Measurements from ENCODE around the gene EXOC6B.

The EXOC6B gene

DNA sequence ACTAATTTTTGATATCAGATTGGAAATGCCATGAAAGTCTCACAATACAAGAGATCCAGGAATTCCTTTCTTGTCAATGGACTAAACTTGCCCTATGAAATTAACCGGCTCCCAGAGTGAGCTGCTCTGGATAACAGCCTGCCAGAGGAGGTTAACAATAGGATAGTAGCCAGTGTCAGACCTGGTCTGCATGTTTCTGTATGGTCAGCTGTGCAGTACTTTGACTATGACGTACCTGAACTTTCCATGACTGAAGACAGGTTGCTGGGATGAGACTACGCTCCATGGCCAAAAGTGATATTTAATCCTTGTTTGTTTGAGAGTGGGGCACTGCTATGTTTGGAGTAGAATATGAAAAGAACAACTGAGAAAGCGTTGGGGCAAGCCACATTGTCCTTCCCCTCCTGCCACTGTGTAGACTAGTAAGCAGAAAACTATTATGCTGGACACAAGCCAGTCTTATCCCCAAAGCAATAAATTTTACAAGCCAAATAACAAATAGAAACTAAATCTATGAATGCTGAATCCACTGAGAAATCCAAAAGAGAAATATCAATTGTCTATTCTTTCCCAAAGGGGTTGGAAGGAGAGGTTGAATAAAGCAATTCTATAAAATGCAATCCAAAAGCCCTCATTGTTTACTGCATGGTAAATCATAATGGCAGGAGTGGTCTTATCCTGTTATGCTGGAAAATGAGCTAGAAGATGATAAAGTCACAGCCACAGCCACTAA, 562.6 kb downstream of the EXOC6B start:
- no peak for DNase-seq

DNA sequence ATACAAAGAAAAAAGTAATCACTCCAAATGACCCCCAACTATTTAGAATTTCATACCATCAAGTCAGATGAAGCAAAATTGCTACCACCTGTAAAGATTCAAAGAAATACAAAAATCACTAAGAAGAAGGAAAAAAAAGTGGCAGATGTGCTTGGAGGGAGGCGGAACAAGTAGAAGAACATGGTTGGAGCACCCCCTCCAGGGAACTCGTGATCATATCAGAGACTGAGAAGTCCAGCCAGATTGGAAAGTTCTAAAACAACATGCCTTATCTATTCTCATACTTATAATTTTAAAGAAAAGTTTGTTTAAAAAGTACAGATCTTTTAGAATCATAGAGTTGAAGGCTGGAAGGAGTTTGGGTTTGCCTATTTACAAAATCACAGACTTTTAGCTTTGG, 564.8 kb downstream of the EXOC6B start:
- no peak for DNase-seq

DNA sequence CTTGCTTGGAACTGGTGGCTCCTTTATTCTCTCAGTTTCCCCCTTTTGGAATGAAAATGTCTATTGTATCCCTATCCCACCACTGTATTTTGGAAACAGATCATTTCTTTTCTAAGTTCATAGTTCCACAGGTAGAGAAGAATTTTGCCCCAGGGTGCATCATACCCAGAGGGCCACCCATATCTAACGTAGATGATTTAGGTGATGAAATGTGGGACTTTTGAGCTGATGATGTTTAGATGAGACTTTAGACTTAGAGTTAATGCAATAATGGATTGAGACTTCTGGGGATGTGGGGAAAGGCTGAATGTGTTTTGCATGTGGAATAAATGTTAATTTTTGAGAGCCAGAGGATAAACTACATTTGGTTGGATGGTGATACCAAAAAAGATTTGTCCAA, 570.3 kb downstream of the EXOC6B start:
- no peak for DNase-seq

DNA sequence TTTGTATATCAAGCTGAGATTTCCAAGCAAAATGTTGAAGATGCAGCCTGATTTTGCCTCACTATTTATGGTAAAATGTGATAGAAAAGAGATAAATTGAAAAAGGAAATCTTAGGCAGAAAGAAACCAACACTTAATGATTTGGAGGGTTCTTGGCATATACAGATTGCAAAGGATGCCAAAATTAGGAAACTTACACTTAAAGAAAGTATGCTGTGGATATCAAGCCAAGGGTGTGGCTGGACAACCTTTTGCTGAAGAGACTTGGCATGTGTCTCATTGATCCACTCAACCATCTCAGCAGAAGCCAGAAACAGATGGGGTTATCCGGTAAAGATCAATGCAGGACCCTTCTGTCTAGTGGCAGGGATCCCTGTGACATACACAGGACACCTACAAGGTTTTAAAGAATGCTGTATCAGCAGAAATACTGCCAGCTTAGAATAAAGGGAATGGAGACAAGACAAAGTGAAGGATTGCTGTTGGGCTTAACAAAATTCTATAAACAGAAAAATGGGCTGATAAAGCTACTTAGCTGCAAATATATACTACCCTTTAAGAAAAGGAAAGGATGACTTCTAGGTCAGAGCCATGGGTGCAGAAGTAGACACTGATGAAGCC, 570.9 kb downstream of the EXOC6B start:
- no peak for DNase-seq

DNA sequence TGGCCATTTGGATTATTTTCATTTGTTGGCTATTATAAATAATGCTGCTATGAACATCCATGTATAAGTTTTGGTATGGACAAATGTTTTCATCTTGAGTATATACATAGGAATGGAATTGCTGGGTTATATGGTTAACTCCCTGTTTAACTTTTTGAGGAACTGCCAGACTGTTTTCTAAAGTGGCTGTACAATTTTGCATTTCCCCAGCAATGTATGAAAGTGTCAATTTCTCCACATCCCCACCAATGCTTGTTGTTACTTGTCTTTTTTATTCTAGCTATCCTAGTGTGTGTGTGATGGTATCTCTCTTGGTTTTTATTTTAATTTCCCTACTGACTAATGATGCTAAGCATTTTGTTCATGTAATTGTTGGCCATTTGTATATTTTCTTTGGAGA, 587.5 kb downstream of the EXOC6B start:
- no peak for DNase-seq

DNA sequence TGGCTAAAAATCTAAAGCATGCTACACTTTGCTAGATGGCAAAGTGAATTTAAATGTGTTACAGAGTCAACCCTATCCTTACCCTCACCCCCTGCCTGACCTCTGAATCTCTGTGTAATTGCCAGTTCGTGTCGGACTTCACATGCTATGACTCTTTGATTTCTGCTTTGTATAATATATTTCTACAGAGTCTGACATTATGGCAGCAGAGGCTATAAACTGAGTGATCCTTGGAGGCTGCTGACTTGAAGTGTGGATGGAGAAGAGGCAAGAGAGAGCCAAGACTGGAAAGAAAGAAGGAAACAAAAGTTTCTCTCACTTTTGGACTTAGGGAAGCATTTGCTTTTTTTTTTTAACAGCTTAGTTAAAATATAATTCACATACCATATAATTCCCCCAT, 588.3 kb downstream of the EXOC6B start:
- DNase-seq: no peak

DNA sequence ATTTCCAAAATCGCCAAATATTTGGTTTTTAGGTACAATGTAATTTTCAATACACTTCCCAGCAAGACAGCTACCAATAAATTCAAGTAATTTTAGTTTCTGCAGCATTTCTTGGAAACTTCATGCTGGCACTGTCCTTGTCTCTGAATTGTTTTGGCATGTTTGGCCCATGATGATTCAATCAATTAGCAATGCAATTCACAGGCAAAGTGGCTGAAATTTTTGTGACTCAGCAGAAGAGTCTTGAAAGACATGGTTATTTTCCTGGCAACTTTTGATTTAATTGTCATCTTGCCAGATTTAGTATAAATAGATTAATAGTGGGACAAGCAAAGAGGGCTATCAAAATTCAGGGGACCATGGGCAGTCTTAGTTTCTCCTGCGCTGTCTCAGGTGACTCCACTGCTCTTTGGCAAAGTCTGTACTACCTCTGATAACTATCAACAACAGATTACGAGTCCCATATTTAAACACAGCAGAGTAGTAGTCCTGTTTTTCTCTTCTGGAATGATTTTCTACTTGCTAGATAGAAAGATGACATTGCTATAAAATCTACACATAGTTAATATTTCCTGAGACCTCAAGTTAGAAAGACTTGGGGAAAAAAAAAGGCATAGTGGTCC, 589.3 kb downstream of the EXOC6B start:
- DNase-seq: no peak

DNA sequence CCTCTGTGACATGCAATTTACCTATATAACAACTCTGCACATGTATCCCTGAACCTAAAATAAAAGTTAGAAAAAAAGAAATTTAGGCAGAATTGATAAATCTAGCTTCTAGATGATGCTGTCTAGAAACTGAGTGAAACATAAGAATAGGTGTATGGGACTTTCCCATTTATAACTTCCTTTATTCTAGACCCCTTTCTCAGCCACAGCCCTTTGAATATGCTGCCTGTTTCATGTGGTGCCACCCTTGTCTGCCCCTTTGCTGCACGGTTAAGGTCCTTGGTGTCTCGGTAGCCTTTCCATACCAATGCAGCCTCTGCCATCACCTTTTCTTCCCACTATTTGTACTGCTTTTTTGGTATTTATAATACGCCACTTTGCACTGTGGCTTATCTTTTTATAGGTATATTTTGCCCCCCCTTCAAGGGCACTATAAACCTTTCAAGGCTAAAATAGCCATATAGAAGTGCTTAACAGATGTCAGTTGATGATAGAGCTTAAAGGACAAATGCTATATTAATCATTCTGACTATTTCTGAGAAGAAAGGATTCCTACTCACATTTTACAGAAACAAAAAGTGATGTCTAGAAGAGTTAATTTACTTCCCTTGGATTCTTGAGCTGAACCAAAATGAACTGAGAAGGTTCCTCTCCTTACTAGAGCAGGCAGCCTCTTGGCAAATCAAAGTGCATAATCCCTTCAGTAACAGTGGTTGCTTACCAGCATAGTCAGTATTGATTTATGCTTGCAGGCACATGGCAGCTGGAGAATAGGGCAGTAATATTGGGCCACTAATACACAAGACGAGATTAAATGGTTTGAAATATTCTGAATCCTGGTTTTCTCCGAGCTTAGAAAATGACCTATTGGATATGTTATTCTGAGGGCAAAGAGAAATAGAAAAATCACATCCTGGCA, 590.1 kb downstream of the EXOC6B start:
- no peak for DNase-seq

DNA sequence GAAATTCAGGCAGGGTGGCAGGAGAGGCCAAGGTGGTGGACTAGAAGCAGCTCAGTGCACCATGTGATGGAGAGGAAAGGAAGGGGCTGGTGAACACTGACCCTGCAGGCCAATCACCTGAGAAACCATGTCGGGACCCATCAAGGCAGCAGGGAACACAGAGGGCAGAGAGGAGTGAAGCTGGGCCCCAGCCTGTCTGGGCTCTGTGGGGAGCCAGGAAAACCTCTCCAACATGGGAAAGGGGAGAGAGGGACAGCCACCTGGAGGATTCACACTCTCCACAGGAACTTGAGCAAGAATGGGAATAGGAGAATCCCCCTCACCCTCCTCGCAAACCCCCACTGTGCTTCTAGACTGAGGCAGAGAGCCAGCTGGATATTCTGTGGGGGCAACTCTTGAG, 592.6 kb downstream of the EXOC6B start:
- DNase-seq: no peak

DNA sequence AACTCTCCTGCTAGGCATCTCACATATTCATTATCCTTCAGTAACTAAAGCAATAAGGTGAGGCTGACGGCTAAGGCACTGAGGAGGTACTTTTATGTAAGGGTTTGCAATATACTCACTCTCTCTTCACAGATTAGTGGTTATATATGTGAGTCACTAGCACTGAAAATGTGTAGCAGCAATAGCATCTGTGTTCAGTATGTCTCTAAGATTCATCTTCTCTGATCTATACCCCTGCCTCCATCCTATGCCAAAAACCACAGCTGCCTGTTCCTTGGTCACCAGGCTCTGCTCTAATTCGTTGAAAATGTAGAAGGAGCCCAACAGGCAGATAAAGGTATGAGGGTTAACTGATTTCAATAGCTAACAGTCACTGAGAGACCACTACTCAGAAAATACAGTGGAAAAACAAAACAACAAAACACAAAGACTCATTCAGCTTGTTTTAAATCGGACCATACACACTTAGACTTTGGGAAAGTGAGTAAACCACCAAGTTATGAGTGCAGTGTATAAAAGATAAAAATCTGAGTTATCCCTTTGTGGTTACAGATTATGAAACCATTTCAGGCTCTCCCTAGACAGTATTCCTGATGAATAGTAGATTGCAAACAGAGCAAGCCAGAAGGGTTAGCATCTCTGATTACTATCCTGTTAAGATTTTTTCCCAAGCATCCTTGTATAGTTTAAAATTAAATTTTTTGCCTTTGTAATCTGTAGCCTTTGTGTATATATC, 602.8 kb downstream of the EXOC6B start:
- no peak for DNase-seq

DNA sequence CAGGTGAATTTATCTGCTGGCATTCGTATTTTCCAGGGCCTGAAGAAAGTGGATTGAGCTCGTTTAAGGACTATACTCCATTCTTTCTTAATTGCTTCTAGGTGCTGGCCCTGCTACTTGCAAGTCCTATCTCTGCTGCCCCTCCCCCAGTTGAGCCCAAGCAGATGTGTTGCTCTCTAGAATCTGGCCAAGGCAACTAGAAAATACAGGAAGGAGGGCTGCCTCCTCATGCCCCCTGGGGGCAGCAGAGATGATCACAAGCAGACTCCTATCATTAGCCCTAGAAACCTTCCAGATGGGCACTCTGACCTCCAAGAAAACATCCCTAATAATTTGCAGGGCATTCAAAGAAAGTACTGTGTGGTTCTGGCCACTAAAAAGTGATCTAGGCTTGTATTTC, 605.7 kb downstream of the EXOC6B start:
- no peak for DNase-seq

DNA sequence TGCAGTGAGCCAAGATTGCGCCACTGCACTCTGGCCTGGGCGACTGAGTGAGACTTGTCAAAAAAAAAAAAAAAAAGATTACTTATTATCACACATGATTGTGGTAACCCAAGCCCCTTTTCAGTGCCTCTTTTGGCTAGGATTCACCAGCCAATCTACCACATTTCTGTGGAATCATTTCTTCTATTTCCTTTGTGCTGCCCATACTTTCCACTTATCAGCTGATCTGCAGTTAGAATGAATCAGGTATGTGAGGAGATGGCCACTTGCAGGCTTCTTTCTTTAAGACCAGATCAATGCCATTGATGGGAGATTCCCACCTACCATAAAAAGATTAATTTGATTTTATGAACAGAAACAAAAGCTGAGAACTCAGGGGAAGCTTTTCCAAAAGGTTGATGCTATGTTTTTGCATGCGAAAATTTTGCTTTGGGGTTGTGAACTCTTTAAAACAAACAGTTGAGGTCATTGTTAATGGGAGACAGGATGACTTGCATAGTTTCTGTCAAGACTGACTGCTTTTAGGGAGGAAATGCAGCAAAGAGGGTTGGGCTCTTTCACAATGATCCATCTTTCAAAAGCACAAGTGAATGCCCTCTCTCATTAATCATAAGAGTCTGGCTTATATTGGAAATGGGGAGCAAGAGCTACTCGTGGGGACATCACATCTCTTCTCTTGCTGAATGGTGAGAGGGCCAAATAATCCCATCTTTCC, 611.2 kb downstream of the EXOC6B start:
- DNase-seq: no peak

DNA sequence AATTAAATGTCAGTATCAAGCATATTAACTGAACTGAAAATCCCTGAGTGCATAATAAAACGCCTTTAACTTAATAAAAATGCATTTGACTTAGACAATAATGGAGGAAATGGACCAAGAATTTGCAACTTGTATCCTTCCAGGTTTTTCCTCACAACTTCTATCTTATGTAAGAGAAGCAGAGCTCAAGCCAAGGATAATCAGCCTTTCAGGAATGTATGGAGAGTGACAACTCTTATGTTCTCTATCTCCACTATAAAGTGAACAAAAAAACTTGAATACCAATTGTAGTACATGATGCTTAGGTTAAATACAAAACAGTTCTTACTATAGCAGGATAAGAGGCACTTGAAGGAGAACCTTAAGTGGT, 613.4 kb downstream of the EXOC6B start:
- DNase-seq: no peak

DNA sequence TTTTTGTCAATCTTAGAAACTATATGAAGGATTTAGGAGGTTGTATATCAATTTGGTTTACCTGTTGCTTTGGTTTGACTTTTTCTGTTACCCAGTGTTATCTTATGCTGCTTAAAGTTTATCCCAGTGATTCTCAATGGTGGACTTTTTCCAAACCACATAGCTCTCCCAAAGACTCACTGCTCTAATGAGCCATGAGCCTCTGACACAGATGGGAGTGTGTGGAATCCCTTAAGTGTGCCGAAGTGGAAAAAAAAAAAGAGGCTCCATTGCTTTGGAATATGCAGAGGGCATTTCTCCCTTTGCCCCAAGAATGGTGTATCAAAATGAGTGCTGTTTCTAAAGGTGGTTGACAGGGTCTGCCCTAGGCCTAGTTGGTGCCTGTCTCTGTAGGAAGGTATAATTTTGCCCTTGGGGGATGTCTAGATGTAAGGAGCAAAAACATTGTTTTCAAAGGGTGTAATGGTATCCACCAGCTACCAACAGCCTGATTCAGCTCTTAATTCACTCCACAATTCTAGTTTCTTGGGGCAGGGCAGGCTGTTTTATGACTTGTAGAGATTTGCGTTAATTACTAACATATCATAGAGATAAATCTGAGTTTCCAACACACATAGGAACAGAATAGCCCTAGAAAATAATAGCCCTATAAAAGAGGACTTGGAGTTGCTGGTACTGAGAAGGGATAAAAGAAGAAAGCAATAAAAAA, 613.9 kb downstream of the EXOC6B start:
- no peak for DNase-seq

DNA sequence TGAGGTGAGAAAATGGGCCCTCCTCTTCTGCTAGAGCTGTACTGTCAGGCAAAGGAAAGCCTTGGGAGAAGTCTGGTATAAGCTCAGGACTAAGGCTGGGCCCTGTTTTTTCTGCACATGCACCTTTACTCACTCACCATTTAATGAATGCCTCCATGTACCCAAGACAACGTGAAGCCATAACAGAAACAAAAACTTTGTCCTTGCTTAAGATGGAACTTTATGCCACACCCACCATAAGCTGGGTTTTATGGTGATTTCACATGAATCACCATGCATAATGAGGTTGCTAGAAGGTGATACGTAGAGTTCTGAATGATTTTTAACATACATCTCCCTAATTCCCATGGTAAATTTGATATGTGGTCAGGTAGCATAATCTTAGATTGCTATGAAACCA, 614.5 kb downstream of the EXOC6B start:
- DNase-seq: no peak

DNA sequence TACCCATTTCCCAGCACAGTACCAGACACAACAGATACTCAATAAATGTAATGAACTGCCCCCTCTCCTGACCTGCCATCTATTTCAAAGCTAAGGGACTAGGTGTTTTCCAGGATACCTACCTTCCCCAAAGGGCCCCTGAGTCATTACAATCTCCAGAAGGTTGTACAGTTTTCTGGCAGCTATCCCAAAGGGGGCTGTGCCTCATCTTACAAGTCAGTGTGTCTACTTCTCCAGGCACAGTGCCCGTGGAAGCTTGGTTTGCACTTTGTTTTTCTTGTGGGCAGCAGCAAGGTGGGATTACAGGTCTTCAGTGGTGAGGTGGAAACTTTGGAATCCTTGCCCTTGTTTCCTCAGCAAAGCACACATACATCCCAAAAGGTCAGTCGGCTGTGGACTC, 615.4 kb downstream of the EXOC6B start:
- DNase-seq: no peak

DNA sequence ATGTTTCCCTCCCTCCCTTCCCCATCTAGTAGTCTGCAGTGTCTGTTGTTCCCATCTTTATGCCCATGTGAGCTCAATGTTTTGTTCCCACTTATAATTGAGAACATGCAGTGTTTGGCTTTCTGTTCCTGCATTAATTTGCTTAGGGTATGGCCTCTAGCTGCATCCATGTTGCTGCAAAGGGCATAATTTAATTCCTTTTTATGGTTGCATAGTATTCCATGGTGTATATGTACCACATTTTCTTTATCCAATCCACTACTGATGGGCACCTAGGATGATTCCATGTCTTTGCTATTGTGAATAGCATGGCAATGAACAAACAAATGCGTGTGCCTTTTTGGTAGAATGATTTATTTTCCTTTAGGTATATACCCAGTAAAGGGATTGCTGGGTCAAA, 617.6 kb downstream of the EXOC6B start:
- DNase-seq: no peak

DNA sequence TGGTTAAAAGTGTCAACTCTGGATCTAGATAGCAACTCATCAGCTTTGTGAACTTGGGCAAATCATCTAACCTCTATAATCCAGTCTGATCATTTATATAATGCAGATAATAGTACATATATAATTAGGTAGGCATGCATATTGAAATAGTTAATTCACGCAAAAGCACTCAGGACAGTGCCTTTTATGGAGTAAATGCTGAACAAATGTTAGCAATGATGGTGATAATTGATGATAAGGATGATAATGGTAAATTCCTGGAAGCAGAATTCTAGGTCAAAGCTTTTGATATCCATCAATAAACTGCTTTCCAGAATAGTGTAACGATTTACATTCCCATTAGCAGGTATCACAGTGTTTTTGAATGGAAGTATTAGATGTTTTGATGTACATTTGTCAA, 618.5 kb downstream of the EXOC6B start:
- no peak for DNase-seq

DNA sequence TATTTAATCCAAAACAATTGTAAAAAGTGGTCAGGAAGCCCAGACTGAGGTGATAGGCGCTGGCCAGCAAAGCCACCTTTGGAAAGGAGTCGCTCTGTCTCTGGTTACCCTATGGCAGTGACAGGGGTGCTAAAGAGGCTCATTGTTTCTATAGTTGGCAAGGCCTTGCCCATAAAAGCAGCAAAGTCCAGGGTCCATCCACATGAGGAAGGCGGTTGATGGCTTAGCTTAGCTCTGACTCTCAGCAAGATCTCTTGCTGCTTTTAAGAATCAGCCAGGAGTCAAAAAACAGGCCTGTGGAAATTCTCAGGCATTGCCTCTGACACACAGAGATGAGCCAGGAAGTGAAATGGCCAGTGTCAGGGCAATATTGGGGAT, 620.3 kb downstream of the EXOC6B start:
- no peak for DNase-seq

DNA sequence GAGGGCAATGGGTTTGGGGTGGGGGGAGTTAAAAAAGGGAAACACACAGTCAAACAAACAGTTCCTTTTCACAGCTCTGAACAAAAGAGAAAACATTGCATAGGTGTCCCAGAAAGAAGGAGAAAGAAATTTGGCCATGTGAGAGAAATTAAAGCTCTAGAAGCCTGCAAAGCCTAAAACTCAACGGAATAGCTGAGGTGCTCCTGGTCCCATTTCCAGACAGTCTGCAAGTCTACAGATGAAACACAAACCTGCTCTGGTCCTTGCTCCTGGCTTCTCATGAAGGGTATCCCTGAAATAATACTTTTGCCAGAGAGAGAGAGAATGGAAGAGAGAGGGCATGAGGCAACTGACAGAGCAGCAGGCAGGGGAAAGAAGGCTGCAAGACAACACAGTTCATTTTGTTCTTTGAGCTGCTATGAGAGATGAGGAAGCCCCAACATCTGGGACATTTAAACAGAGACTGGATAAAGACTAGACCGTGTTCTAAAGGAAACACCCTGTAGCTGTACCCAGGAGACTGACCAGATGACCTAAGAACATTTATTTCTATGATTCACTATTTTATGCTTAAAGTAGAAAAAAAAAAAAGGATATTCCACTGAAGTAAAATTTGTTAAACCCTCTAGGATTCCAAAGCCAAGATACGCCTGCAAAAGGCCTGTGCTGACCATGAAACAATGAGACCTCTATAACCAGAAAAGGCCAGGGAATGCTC, 620.9 kb downstream of the EXOC6B start:
- no peak for DNase-seq

All from SIG-M5 (cell line).